HEK293 (cell line): ENCODE data around the gene MTUS2.

Experiments used
- CTCF ChIA-PET: fragments of 350-600 bp; formaldehyde crosslinking; extraction: SDS; loops from one replicate; lab custom pipeline; 2021; ENCODE audit warnings: antibody characterized with exemption; lab: Yijun Ruan, JAX
- POLR2A ChIA-PET: fragments of 300-600 bp; formaldehyde crosslinking; extraction: SDS; loops from one replicate; lab custom pipeline; 2020; ENCODE audit warnings: antibody characterized with exemption, inconsistent platforms; lab: Yijun Ruan, JAX
- H3K27ac ChIP-seq: fragments of 200-500 bp; sonication (Bioruptor generic); 2 replicates; pipeline ENCODE4 v1.5.1; 2014; ENCODE audit warnings: low read depth, low read length, control low read depth, inconsistent platforms; ENCODE audit errors: extremely low read depth
- H3K36me3 ChIP-seq, 2 experiments: fragments of 200-500 bp in 1 of 2; sonication (Bioruptor generic) in 1 of 2; 1 replicate in 1 of 2; 2 replicates in 1 of 2; pipeline ENCODE4 v1.5.1; 2014 to 2017; ENCODE audit warnings: inconsistent platforms in 2 of 2, low read length in 2 of 2; ENCODE audit not compliant: control insufficient read depth in 2 of 2, insufficient read depth in 1 of 2
- H3K4me1 ChIP-seq: fragments of 200-500 bp; sonication (Bioruptor generic); 2 replicates; pipeline ENCODE4 v1.5.1; 2014; ENCODE audit warnings: mild to moderate bottlenecking, low read length, inconsistent platforms; ENCODE audit not compliant: control insufficient read depth, insufficient read depth
- H3K4me3 ChIP-seq: 2 replicates; pipeline ENCODE4 v1.5.1; 2011; ENCODE audit warnings: low read depth, mild to moderate bottlenecking, control low read depth, low read length, moderate library complexity
- H3K9me3 ChIP-seq: fragments of 200-500 bp; sonication (Bioruptor generic); 2 replicates; pipeline ENCODE4 v1.5.1; 2014; ENCODE audit warnings: low read depth, low read length, inconsistent platforms; ENCODE audit not compliant: control insufficient read depth, insufficient read depth
- INSM2 ChIP-seq: fragments of 450-650 bp; formaldehyde crosslinking; IDR thresholded peaks from 2 replicates; pipeline ENCODE4 v1.5.1; 2016; ENCODE audit warnings: missing biosample characterization, missing genetic modification characterization
- KLF8 ChIP-seq: fragments of 450-650 bp; formaldehyde crosslinking; IDR thresholded peaks from 2 replicates; pipeline ENCODE4 v1.5.1; 2016; ENCODE audit warnings: missing biosample characterization, missing genetic modification characterization
- PRDM1 ChIP-seq: fragments of 450-650 bp; formaldehyde crosslinking; IDR thresholded peaks from 2 replicates; pipeline ENCODE4; 2016; ENCODE audit warnings: missing biosample characterization, missing genetic modification characterization
- SCRT2 ChIP-seq: fragments of 450-650 bp; formaldehyde crosslinking; IDR thresholded peaks from 2 replicates; pipeline ENCODE4 v1.5.1; 2016; ENCODE audit warnings: missing biosample characterization, missing genetic modification characterization
- YY2 ChIP-seq: fragments of 450-650 bp; formaldehyde crosslinking; IDR thresholded peaks from 2 replicates; pipeline ENCODE4 v1.5.1; 2016; ENCODE audit warnings: missing biosample characterization, missing genetic modification characterization
- ZNF157 ChIP-seq: fragments of 450-650 bp; formaldehyde crosslinking; IDR thresholded peaks from 2 replicates; pipeline ENCODE4 v1.5.1; 2016; ENCODE audit warnings: missing biosample characterization, missing genetic modification characterization
- ZNF416 ChIP-seq: fragments of 450-650 bp; formaldehyde crosslinking; IDR thresholded peaks from 2 replicates; pipeline ENCODE4 v1.5.1; 2016; ENCODE audit warnings: missing biosample characterization, missing genetic modification characterization
- ZNF510 ChIP-seq: fragments of 450-650 bp; formaldehyde crosslinking; IDR thresholded peaks from 2 replicates; pipeline ENCODE4 v1.5.1; 2018; ENCODE audit warnings: mild to moderate bottlenecking, missing genetic modification characterization, missing biosample characterization; ENCODE audit not compliant: insufficient replicate concordance
- ZNF623 ChIP-seq: fragments of 450-650 bp; formaldehyde crosslinking; IDR thresholded peaks from 2 replicates; pipeline ENCODE4 v1.5.1; 2016; ENCODE audit warnings: missing biosample characterization, missing genetic modification characterization
- ZNF747 ChIP-seq: fragments of 450-650 bp; formaldehyde crosslinking; IDR thresholded peaks from 2 replicates; pipeline ENCODE4 v1.5.1; 2016; ENCODE audit warnings: missing biosample characterization, missing genetic modification characterization
- ZNF792 ChIP-seq: fragments of 450-650 bp; formaldehyde crosslinking; IDR thresholded peaks from 2 replicates; pipeline ENCODE4 v1.5.1; 2016; ENCODE audit warnings: missing biosample characterization, missing genetic modification characterization
- ZSCAN18 ChIP-seq: fragments of 450-650 bp; formaldehyde crosslinking; IDR thresholded peaks from 2 replicates; pipeline ENCODE4 v1.5.1; 2016; ENCODE audit warnings: missing biosample characterization, missing genetic modification characterization
- TF ChIP-seq, protein P1 (sequence below): fragments of 450-650 bp; formaldehyde crosslinking; IDR thresholded peaks from 2 replicates; pipeline ENCODE4 v1.5.1; 2016; ENCODE audit warnings: missing biosample characterization, missing genetic modification characterization
- TF ChIP-seq, protein P2 (sequence below): fragments of 450-650 bp; formaldehyde crosslinking; IDR thresholded peaks from 2 replicates; pipeline ENCODE4 v1.5.1; 2016; ENCODE audit warnings: missing biosample characterization, missing genetic modification characterization

Gene MTUS2

DNA sequence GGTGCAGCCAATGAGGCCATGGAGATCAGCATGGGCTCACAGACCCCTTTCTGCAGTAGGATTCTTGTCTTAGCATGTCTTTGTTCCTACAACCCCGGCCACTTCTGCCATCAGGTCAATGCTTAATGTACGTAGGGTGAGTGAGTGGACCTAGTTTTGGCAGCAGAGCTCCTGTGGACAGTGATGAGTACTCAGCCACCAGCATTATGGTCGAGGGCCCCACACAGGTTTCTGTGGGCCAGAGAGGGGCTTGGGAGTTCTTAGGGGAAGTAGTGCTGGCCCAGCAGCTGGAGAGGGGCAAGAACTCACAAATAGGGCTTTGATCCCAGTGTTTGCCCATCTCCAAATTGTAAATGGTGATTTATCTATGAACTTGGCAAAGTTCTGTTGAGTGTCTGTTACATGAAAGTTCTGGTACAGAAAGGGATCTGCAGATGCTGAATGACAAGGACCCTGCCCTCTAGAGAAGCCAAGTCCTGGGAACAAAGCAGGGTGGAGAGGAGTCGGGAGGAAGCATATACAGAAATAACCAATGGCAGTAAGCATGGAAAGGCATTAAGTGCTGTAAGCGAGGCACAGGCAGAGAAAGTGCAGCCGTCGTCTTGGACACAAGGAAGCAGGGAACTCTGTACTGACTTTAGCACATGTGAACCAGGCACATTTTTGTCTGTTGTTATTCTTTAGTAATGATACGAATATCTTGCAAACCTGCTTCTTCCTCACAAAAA is 185.1 kb downstream of the MTUS2 start:
- POLR2A ChIA-PET, result no interaction called here
- CTCF ChIA-PET, result interaction anchor here (0.6 kb wide), 1 partner anchor 187 kb away, joined by 3 read pairs; no protein-coding TSS in a partner anchor
- Histone ChIP-seq H3K9me3 (no peaks in the 10 kb centered on the region), H3K27ac (no peak overlapping the region), H3K4me1 (no peaks in the 10 kb centered on the region), H3K4me3 (no peak overlapping the region), H3K36me3 (no peaks in the 10 kb centered on the region)
- TF ChIP-seq ZSCAN18 (tag by site-specific recombination) (no peak), YY2 (no peak), ZNF623 (tag by site-specific recombination) (no peak), ZNF792 (tag by site-specific recombination) (no peak)

DNA sequence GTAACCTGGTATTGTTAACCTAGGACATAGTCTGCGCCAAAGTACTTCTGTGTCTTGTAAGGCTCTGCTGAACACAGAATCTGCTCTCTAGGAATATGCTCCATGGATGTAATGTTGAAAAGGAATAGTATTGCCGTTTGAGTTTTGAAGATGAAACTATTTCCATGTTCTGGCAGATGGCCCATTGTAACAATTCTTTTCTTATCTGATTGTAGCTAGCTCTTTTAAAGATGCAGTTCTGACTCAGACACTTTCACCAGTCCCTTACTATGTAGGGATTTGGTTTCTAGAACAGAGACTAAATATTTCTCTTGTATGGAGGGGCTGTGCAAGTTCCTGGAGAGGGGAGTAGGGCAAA is 185.6 kb downstream of the MTUS2 start:
- Histone ChIP-seq H3K9me3 (no peaks in the 10 kb centered on the region), H3K4me1 (no peaks in the 10 kb centered on the region), H3K4me3 (no peak overlapping the region), H3K36me3 (no peaks in the 10 kb centered on the region), H3K27ac (no peak overlapping the region)
- ChIA-PET POLR2A (no interaction called here), CTCF (interaction anchor here (0.6 kb wide), 1 partner anchor 188 kb away, joined by 3 read pairs; no protein-coding TSS in a partner anchor)
- TF ChIP-seq ZNF747 (tag by site-specific recombination) (no peak), KLF8 (no peak), ZNF510 (tag by site-specific recombination) (no peak), INSM2 (tag by site-specific recombination) (no peak), ZNF157 (tag by site-specific recombination) (no peak), PRDM1 (tag by site-specific recombination) (no peak), ZNF416 (no peak)
- TF ChIP-seq, protein P1, sequence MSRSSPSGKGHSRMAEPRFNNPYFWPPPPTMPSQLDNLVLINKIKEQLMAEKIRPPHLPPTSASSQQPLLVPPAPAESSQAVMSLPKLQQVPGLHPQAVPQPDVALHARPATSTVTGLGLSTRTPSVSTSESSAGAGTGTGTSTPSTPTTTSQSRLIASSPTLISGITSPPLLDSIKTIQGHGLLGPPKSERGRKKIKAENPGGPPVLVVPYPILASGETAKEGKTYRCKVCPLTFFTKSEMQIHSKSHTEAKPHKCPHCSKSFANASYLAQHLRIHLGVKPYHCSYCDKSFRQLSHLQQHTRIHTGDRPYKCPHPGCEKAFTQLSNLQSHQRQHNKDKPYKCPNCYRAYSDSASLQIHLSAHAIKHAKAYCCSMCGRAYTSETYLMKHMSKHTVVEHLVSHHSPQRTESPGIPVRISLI (tag by site-specific recombination), result no peak

- Histone ChIP-seq H3K4me3 (no peak overlapping the region), H3K36me3 (no peaks in the 10 kb centered on the region), H3K9me3 (no peaks in the 10 kb centered on the region), H3K4me1 (no peaks in the 10 kb centered on the region), H3K27ac (no peak overlapping the region)
- ChIA-PET POLR2A (no interaction called here), CTCF (interaction anchor here (0.6 kb wide), 1 partner anchor 11 kb away, joined by 3 read pairs; no protein-coding TSS in a partner anchor)
- TF ChIP-seq, protein P2, sequence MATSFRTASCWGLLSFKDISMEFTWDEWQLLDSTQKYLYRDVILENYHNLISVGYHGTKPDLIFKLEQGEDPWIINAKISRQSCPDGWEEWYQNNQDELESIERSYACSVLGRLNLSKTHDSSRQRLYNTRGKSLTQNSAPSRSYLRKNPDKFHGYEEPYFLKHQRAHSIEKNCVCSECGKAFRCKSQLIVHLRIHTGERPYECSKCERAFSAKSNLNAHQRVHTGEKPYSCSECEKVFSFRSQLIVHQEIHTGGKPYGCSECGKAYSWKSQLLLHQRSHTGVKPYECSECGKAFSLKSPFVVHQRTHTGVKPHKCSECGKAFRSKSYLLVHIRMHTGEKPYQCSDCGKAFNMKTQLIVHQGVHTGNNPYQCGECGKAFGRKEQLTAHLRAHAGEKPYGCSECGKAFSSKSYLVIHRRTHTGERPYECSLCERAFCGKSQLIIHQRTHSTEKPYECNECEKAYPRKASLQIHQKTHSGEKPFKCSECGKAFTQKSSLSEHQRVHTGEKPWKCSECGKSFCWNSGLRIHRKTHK, result no peak
- TF ChIP-seq SCRT2, result no peak
These were observed 186.3 kb downstream of the MTUS2 start for GRCh38 chr13:29006359-29006850.
